IMR-90 (cell line): Measurements from ENCODE around the gene KCTD11. TPM values are rescaled to one million over a fixed set of nuclear protein-coding genes. Genes with fewer than 3 reads are reported as not detected.

Experiments used
- ATAC-seq: fragments of 200-7000 bp; cut with Tn5 transposase; 2 replicates; pipeline ENCODE4 v1.9.1; 2020; ENCODE audit warnings: low read depth, mild to moderate bottlenecking, moderate library complexity
- BruUV-seq: library from RNA; stranded (reverse); fragments of 400-500 nt; replicated peaks from 2 replicates; lab custom pipeline; 2021; lab: Mats Ljungman, UMichigan
- CTCF ChIA-PET: fragments of 300-600 bp; formaldehyde crosslinking; extraction: SDS; loops from one replicate; lab custom pipeline; 2021; ENCODE audit warnings: antibody characterized with exemption; lab: Yijun Ruan, JAX
- POLR2A ChIA-PET: fragments of 300-600 bp; sonication (Branson Sonifier 250); formaldehyde crosslinking; loops from one replicate; lab custom pipeline; 2022; ENCODE audit warnings: antibody characterized with exemption; ENCODE audit not compliant: unreplicated experiment; lab: Charles Lee
- DNase-seq: peaks from one replicate; pipeline ENCODE4 v3.0.0; 2013
- H2AFZ ChIP-seq: replicated peaks from 2 replicates; pipeline ENCODE3; 2013; ENCODE audit warnings: low read length, mild to moderate bottlenecking; ENCODE audit not compliant: poor library complexity
- H2AK5ac ChIP-seq: 2 replicates; pipeline ENCODE4 v1.6.1; 2013; ENCODE audit warnings: low read depth, low read length, inconsistent platforms
- H2AK9ac ChIP-seq: replicated peaks from 2 replicates; pipeline ENCODE3; 2013; ENCODE audit warnings: mild to moderate bottlenecking, low read depth, low read length, moderate library complexity; ENCODE audit not compliant: poor library complexity
- H2BK120ac ChIP-seq: 2 replicates; pipeline ENCODE4 v1.6.1; 2013; ENCODE audit warnings: low read depth, low read length, inconsistent platforms
- H2BK15ac ChIP-seq: 3 replicates; pipeline ENCODE4 v1.6.1; 2013; ENCODE audit warnings: low read depth, low read length, inconsistent platforms
- H2BK20ac ChIP-seq: 2 replicates; pipeline ENCODE4 v1.6.1; 2013; ENCODE audit warnings: low read depth, mild to moderate bottlenecking, inconsistent platforms, low read length, moderate library complexity
- H2BK5ac ChIP-seq: 2 replicates; pipeline ENCODE4 v1.6.1; 2013; ENCODE audit warnings: mild to moderate bottlenecking, low read depth, low read length, inconsistent platforms; ENCODE audit not compliant: poor library complexity, severe bottlenecking
- H3K14ac ChIP-seq: replicated peaks from 2 replicates; pipeline ENCODE4 v1.6.1; 2013; ENCODE audit warnings: low read depth, low read length, inconsistent platforms
- H3K18ac ChIP-seq: 2 replicates; pipeline ENCODE4 v1.6.1; 2013; ENCODE audit warnings: low read depth, low read length, control low read depth
- H3K23ac ChIP-seq: 2 replicates; pipeline ENCODE4 v1.6.1; 2013; ENCODE audit warnings: low read depth, low read length, inconsistent platforms
- H3K27ac ChIP-seq: 2 replicates; pipeline ENCODE4 v1.5.1; 2013; ENCODE audit warnings: mild to moderate bottlenecking, control low read depth, low read length; ENCODE audit not compliant: insufficient read depth
- H3K27me3 ChIP-seq: 2 replicates; pipeline ENCODE4 v1.6.1; 2013; ENCODE audit warnings: low read length; ENCODE audit not compliant: control insufficient read depth, insufficient read depth
- H3K36me3 ChIP-seq: 2 replicates; pipeline ENCODE4 v1.6.1; 2013; ENCODE audit warnings: low read length, mixed read lengths; ENCODE audit not compliant: control insufficient read depth, insufficient read depth
- H3K4ac ChIP-seq: 2 replicates; pipeline ENCODE4 v1.6.1; 2013; ENCODE audit warnings: low read depth, low read length, inconsistent platforms
- H3K4me1 ChIP-seq: 2 replicates; pipeline ENCODE4 v1.6.1; 2013; ENCODE audit warnings: low read length, mixed read lengths; ENCODE audit not compliant: control insufficient read depth, insufficient read depth
- H3K4me2 ChIP-seq: 2 replicates; pipeline ENCODE4 v1.6.1; 2013; ENCODE audit warnings: low read depth, mild to moderate bottlenecking, control low read depth, low read length, moderate library complexity
- H3K4me3 ChIP-seq: 2 replicates; pipeline ENCODE4 v1.5.1; 2013; ENCODE audit warnings: low read depth, mild to moderate bottlenecking, control low read depth, low read length, moderate library complexity; ENCODE audit not compliant: insufficient read depth
- H3K56ac ChIP-seq: 2 replicates; pipeline ENCODE4 v1.6.1; 2013; ENCODE audit warnings: low read length, inconsistent platforms; ENCODE audit not compliant: insufficient read depth; ENCODE audit errors: extremely low read depth
- H3K79me1 ChIP-seq, 2 experiments: 2 replicates each; pipeline ENCODE4 v1.6.1; 2013; ENCODE audit warnings: low read length in 2 of 2, inconsistent platforms in 1 of 2, low read depth in 1 of 2
- H3K9ac ChIP-seq: 2 replicates; pipeline ENCODE4 v1.6.1; 2013; ENCODE audit warnings: low read depth, low read length, control low read depth
- H3K9me1 ChIP-seq: 2 replicates; pipeline ENCODE4 v1.6.1; 2013; ENCODE audit warnings: low read length, inconsistent platforms; ENCODE audit not compliant: insufficient read depth
- H3K9me3 ChIP-seq: 2 replicates; pipeline ENCODE4 v1.6.1; 2013; ENCODE audit warnings: low read length; ENCODE audit not compliant: control insufficient read depth, insufficient read depth
- H4K20me1 ChIP-seq: 2 replicates; pipeline ENCODE4 v1.6.1; 2013; ENCODE audit warnings: low read length, inconsistent platforms; ENCODE audit not compliant: insufficient read depth
- H4K5ac ChIP-seq: 2 replicates; pipeline ENCODE4 v1.6.1; 2013; ENCODE audit warnings: mild to moderate bottlenecking, low read depth, low read length, control low read depth
- H4K8ac ChIP-seq, 2 experiments: 2 replicates each; pipeline ENCODE4 v1.6.1; 2013; ENCODE audit warnings: low read depth in 2 of 2, low read length in 2 of 2, control low read depth in 1 of 2, inconsistent platforms in 1 of 2
- H4K91ac ChIP-seq: 2 replicates; pipeline ENCODE4 v1.6.1; 2013; ENCODE audit warnings: low read depth, low read length, inconsistent platforms; ENCODE audit not compliant: insufficient read depth
- BHLHE40 ChIP-seq: fragments of 150-350 bp; IDR thresholded peaks from 2 replicates; pipeline ENCODE4 v1.6.1; 2016; ENCODE audit warnings: mild to moderate bottlenecking, low read depth, low read length
- CTCF ChIP-seq: conservative IDR thresholded peaks from 2 replicates; pipeline ENCODE4 v1.5.1; 2012; ENCODE audit warnings: mild to moderate bottlenecking, low read depth, low read length, improper control_type of control experiment
- ELK1 ChIP-seq: fragments of 150-350 bp; IDR thresholded peaks from 2 replicates; pipeline ENCODE4 v1.6.1; 2016; ENCODE audit warnings: low read depth, mild to moderate bottlenecking, low read length, moderate library complexity, borderline replicate concordance
- MAFK ChIP-seq: IDR thresholded peaks from 2 replicates; pipeline ENCODE4 v1.6.1; 2012; ENCODE audit warnings: low read depth, low read length, improper control_type of control experiment
- MAZ ChIP-seq: IDR thresholded peaks from 2 replicates; pipeline ENCODE4 v1.6.1; 2012; ENCODE audit warnings: low read depth, mild to moderate bottlenecking, low read length, improper control_type of control experiment, moderate library complexity, borderline replicate concordance
- MXI1 ChIP-seq: IDR thresholded peaks from 2 replicates; pipeline ENCODE4 v1.6.1; 2012; ENCODE audit warnings: low read depth, mild to moderate bottlenecking, low read length, moderate library complexity, borderline replicate concordance
- NFE2L2 ChIP-seq: fragments of 150-350 bp; IDR thresholded peaks from 2 replicates; pipeline ENCODE4 v1.6.1; 2016; ENCODE audit warnings: low read depth, mild to moderate bottlenecking, low read length
- POLR2A ChIP-seq: IDR thresholded peaks from 2 replicates; pipeline ENCODE4 v1.6.1; 2012; ENCODE audit warnings: mild to moderate bottlenecking, low read depth, low read length
- RAD21 ChIP-seq: IDR thresholded peaks from 2 replicates; pipeline ENCODE4 v1.6.1; 2012; ENCODE audit warnings: low read length, improper control_type of control experiment
- RCOR1 ChIP-seq: IDR thresholded peaks from 2 replicates; pipeline ENCODE4 v1.6.1; 2012; ENCODE audit warnings: mild to moderate bottlenecking, low read length, improper control_type of control experiment; ENCODE audit not compliant: insufficient replicate concordance
- RFX5 ChIP-seq: IDR thresholded peaks from 2 replicates; pipeline ENCODE4 v1.8.0; 2012; ENCODE audit warnings: low read depth, mild to moderate bottlenecking, low read length, moderate library complexity
- SMC3 ChIP-seq: fragments of 150-350 bp; IDR thresholded peaks from 2 replicates; pipeline ENCODE4 v1.6.1; 2016; ENCODE audit warnings: low read depth, mild to moderate bottlenecking, antibody characterized with exemption, low read length, moderate library complexity
- USF2 ChIP-seq: fragments of 150-350 bp; IDR thresholded peaks from 2 replicates; pipeline ENCODE4 v1.6.1; 2017; ENCODE audit warnings: mild to moderate bottlenecking, antibody characterized with exemption, low read length, low read depth
- WGBS, 2 experiments: methylation state at CpG; one replicate each; pipeline versions ENCODE4 v1.1.5 to v1.1.7; 2013; ENCODE audit warnings: missing lambda C conversion rate in 2 of 2; ENCODE audit not compliant: insufficient read length in 1 of 2; ENCODE audit errors: extremely low coverage in 2 of 2; 5-methylcytosine and 5-hydroxymethylcytosine counted together
- dilution Hi-C: fragments of 300-500 bp; cut with HindIII; formaldehyde crosslinking; loops from one replicate; pipeline ENCODE4 v1.14.3; 2018; ENCODE audit warnings: low sequenced_read_pairs; ENCODE audit not compliant: unreplicated experiment
- in situ Hi-C: fragments of 300-500 bp; cut with MboI; formaldehyde crosslinking; loops from 3 replicates; pipeline ENCODE4 v1.14.3; 2019; ENCODE audit warnings: low sequenced_read_pairs, inconsistent platforms, mixed read lengths
- intact Hi-C: fragments of 100-400 bp; cut with micrococcal nuclease; formaldehyde crosslinking; loops from 2 replicates; pipeline ENCODE4 v1.10.0; 2022
- polyA plus RNA-seq, 3 experiments: library from polyadenylated mRNA; depleted of rRNA; stranded (reverse); fragments of >200 nt; gene quantifications; 2 replicates each; pipeline ENCODE4 v1.2.3, GENCODE V29; 2012; ENCODE audit warnings: low replicate concordance in 1 of 3
- total RNA-seq: library from RNA; depleted of rRNA; stranded (reverse); fragments of >200 nt; gene quantifications from 2 replicates; pipeline ENCODE4 v1.2.3, GENCODE V29; 2012

Gene KCTD11
- total and polyA plus RNA-seq, 2 of the 4 experiments (the other 2 are of a cell fraction), result 10.8 to 16.4 TPM

- ATAC-seq, result peak; percentile 95
- H3K9me3 ChIP-seq, result no peaks in the 10 kb centered on the region
- 0% methylated on average over 43 of the region's 71 CpGs; no CpG with 5 or more reads in 1 of the 2 experiments for WGBS, 2 experiments
- TF ChIP-seq SMC3, result no peak
- TF ChIP-seq NFE2L2, result no peak
- no peak for TF ChIP-seq RAD21
- peak; percentile 22; the same call in 1 of the 2 replicates for TF ChIP-seq CTCF
- TF ChIP-seq BHLHE40, result no peak
- TF ChIP-seq USF2, result peak; percentile 6; the same call in 1 of the 2 replicates
- TF ChIP-seq RCOR1, result no peak
- peak; percentile 69 for TF ChIP-seq MAFK
- TF ChIP-seq MAZ, result peak; percentile 62; the same call in 1 of the 2 replicates
- TF ChIP-seq POLR2A, result peak; percentile 73; the same call in 1 of the 2 replicates
- TF ChIP-seq RFX5, result no peak
- no peak for TF ChIP-seq ELK1
- TF ChIP-seq MXI1, result no peak; the same call in 1 of the 2 replicates
Measured at GRCh38 chr17:7394452-7395191, 42.7 kb downstream of the KCTD11 start, which contains the start of gene PLSCR3. Gene PLSCR3 (minus strand): TSS chr17:7394525. CDS start chr17:7394110, 415 bp downstream.

More at GRCh38 chr17:7394452-7395191, 42.7 kb downstream of the KCTD11 start, which contains the start of gene PLSCR3:
- Histone ChIP-seq H3K4me3 (peak within 1 kb of the TSS; percentile 70), H3K36me3 (peaks cover 28% of the 10 kb centered on the region), H3K9ac (peak within 1 kb of the TSS; percentile 87), H4K91ac (peak within 1 kb of the TSS; percentile 80), H2AFZ (peak within 1 kb of the TSS; percentile 92), H2BK120ac (peak within 1 kb of the TSS; percentile 12; the same call in 1 of the 2 replicates), H3K79me1 (peaks cover 14 to 32% of the 10 kb centered on the region in 2 experiments), H3K14ac (peak within 1 kb of the TSS; percentile 93), H3K18ac (peak within 1 kb of the TSS; percentile 77), H2BK20ac (no peak within 1 kb of the TSS), H2BK5ac (peak within 1 kb of the TSS; percentile 91), H2AK5ac (peak within 1 kb of the TSS; percentile 93), H2AK9ac (peak within 1 kb of the TSS; percentile 86), H2BK15ac (no peak within 1 kb of the TSS; the same call in 2 of the 3 replicates), H4K5ac (peak within 1 kb of the TSS; percentile 86), H3K23ac (peak within 1 kb of the TSS; percentile 79), H4K8ac (peak within 1 kb of the TSS; percentile 89 to 96), H3K27ac (peak within 1 kb of the TSS; percentile 92), H3K9me1 (peaks cover 7% of the 10 kb centered on the region; the same call in 1 of the 2 replicates), H3K4me2 (peak within 1 kb of the TSS; percentile 91), H3K27me3 (no peaks in the 10 kb centered on the region), H3K56ac (peak within 1 kb of the TSS; percentile 61), H4K20me1 (no peaks in the 10 kb centered on the region), H3K4ac (peak within 1 kb of the TSS; percentile 90), H3K4me1 (peaks cover 8% of the 10 kb centered on the region)
- peak; percentile 84 for DNase-seq
- ChIA-PET POLR2A (interaction anchor here (0.6 to 1.0 kb wide), 3 partner anchors 9 to 273 kb away, joined by 3 to 6 read pairs (median 5); partner anchors contain the start of gene TMEM256), CTCF (no interaction called here)
- dilution Hi-C loops, result no loop called here
- BruUV-seq, result no TSS peak
- in situ Hi-C loops, result loop anchor here (5.0 kb wide), 1 partner anchor 37 kb away; the partner anchor contains the start of gene TMEM95
- intact Hi-C loops, result no loop called here
